HepG2 (cell line): ENCODE results near the gene IGF2. TPM values are rescaled to one million over a fixed set of nuclear protein-coding genes. Genes with fewer than 3 reads are reported as not detected.

Experiments used
- ATAC-seq: fragments of 200-7000 bp; cut with Tn5 transposase; 3 replicates; pipeline ENCODE4 v1.9.1; 2020; ENCODE audit warnings: mild to moderate bottlenecking, moderate library complexity
- BruUV-seq: library from RNA; stranded (reverse); fragments of 400-500 nt; replicated peaks from 2 replicates; lab custom pipeline; 2021; lab: Mats Ljungman, UMichigan
- CTCF ChIA-PET: fragments of 300-600 bp; formaldehyde crosslinking; extraction: SDS; loops from one replicate; lab custom pipeline; 2021; ENCODE audit warnings: low total read pairs, inconsistent platforms, low intra/inter-chr PET ratio; lab: Yijun Ruan, JAX
- POLR2A ChIA-PET: fragments of 350-600 bp; sonication (Branson Sonifier 250); formaldehyde crosslinking; loops from one replicate; lab custom pipeline; 2020; ENCODE audit warnings: antibody characterized with exemption, inconsistent platforms; lab: Yijun Ruan, JAX
- DNase-seq: peaks from one replicate; pipeline ENCODE4 v3.0.0-alpha.2; 2015; ENCODE audit warnings: low spot score
- FAIRE-seq: peaks from 3 replicates; lab custom pipeline; 2011; peaks lifted over from hg19 to GRCh38; lab: Jason Lieb, UNC
- H2AFZ ChIP-seq: one replicate; pipeline ENCODE4 v1.6.1; 2011; ENCODE audit warnings: low read length, inconsistent platforms
- H3K27ac ChIP-seq: fragments of 300-600 bp; 3 replicates; pipeline ENCODE4 v1.8.0; 2011; ENCODE audit warnings: mixed run types, mild to moderate bottlenecking, mixed read lengths, low read length, inconsistent platforms; ENCODE audit not compliant: insufficient read depth; ENCODE audit errors: extremely low read length
- H3K27me3 ChIP-seq, 2 experiments: fragments of 200-600 bp in 1 of 2; 2 replicates in 1 of 2; 3 replicates in 1 of 2; pipeline versions ENCODE4 v1.6.0 to v1.8.0; 2011; ENCODE audit warnings: low read length in 2 of 2, mild to moderate bottlenecking in 2 of 2, moderate library complexity in 2 of 2, inconsistent platforms in 1 of 2; ENCODE audit not compliant: insufficient read depth in 2 of 2, control insufficient read depth in 1 of 2
- H3K36me3 ChIP-seq, 2 experiments: fragments of 200-600 bp in 1 of 2; replicated peaks in 1 of 2; 2 replicates in 1 of 2; 3 replicates in 1 of 2; pipeline versions ENCODE4 v1.5.1 to v1.8.0; 2011; ENCODE audit warnings: low read length in 2 of 2, inconsistent platforms in 1 of 2; ENCODE audit not compliant: insufficient read depth in 2 of 2, control insufficient read depth in 1 of 2
- H3K4me1 ChIP-seq: 2 replicates; pipeline ENCODE4 v1.5.1; 2012; ENCODE audit warnings: low read length, inconsistent platforms; ENCODE audit not compliant: insufficient read depth
- H3K4me2 ChIP-seq: 2 replicates; pipeline ENCODE4 v1.6.0; 2011; ENCODE audit warnings: low read depth, low read length, inconsistent platforms
- H3K4me3 ChIP-seq, 3 experiments: fragments of 200-600 bp in 1 of 3; sonication (generic), shearing (Covaris generic) in 1 of 3; replicated peaks in 1 of 3; 2 replicates each; pipeline ENCODE4 v1.5.1; 2011 to 2016; ENCODE audit warnings: low read length in 3 of 3, inconsistent platforms in 2 of 3, low read depth in 2 of 3, mild to moderate bottlenecking in 2 of 3, control low read depth in 1 of 3, mixed read lengths in 1 of 3; ENCODE audit not compliant: insufficient read depth in 1 of 3
- H3K79me2 ChIP-seq: one replicate; pipeline ENCODE4 v1.6.1; 2011; ENCODE audit warnings: low read length, inconsistent platforms; ENCODE audit not compliant: insufficient read depth
- H3K9ac ChIP-seq: 2 replicates; pipeline ENCODE4 v1.6.0; 2011; ENCODE audit warnings: mild to moderate bottlenecking, low read depth, low read length, inconsistent platforms; ENCODE audit not compliant: insufficient read depth
- H3K9me3 ChIP-seq: 2 replicates; pipeline ENCODE4 v1.5.1; 2012; ENCODE audit warnings: mild to moderate bottlenecking, low read length
- H4K20me1 ChIP-seq: 2 replicates; pipeline ENCODE4 v1.6.0; 2011; ENCODE audit warnings: inconsistent platforms, mild to moderate bottlenecking, low read length, moderate library complexity; ENCODE audit not compliant: insufficient read depth
- KLF12 ChIP-seq: sonication (generic); formaldehyde crosslinking; IDR thresholded peaks from 2 replicates; pipeline ENCODE4 v1.4.0; 2020; ENCODE audit warnings: missing genetic modification reagents, borderline replicate concordance
- MXD4 ChIP-seq: IDR thresholded peaks from 2 replicates; pipeline ENCODE4 v1.6.1; 2016; ENCODE audit warnings: mild to moderate bottlenecking, missing biosample characterization, missing genetic modification reagents
- NR2F1 ChIP-seq, 2 experiments: fragments of 450-650 bp in 1 of 2; formaldehyde crosslinking in 1 of 2; IDR thresholded peaks; 2 replicates each; pipeline versions ENCODE4 v1.5.0 to v1.6.1; 2016 to 2020; ENCODE audit warnings: mild to moderate bottlenecking in 1 of 2, missing compliant biosample characterization in 1 of 2, missing genetic modification reagents in 1 of 2, moderate library complexity in 1 of 2
- THYN1 ChIP-seq: sonication (generic); formaldehyde crosslinking; IDR thresholded peaks from 2 replicates; pipeline ENCODE4 v1.8.1; 2023; ENCODE audit warnings: low read depth, mild to moderate bottlenecking, moderate library complexity, missing genetic modification reagents, borderline replicate concordance
- ZNF660 ChIP-seq: sonication (generic); formaldehyde crosslinking; IDR thresholded peaks from 2 replicates; pipeline ENCODE4 v1.5.1; 2020; ENCODE audit warnings: mild to moderate bottlenecking, low read depth, missing genetic modification reagents, borderline replicate concordance
- ZNF841 ChIP-seq: sonication (generic); formaldehyde crosslinking; IDR thresholded peaks from 2 replicates; pipeline ENCODE4 v1.8.1; 2023; ENCODE audit warnings: missing genetic modification reagents, borderline replicate concordance
- WGBS: methylation state at CpG from one replicate; pipeline ENCODE4 v1.1.6; 2017; ENCODE audit warnings: low lambda C conversion rate; 5-methylcytosine and 5-hydroxymethylcytosine counted together
- in situ Hi-C: cut with HindIII; loops from 2 replicates; pipeline ENCODE4 v1.10.0; 2017; ENCODE audit warnings: low pct_unique_long_range_greater_than_20kb; ENCODE audit not compliant: extremely low pct_ligation_motif_present
- intact Hi-C: fragments of 100-400 bp; cut with micrococcal nuclease; formaldehyde crosslinking; loops from one replicate; pipeline ENCODE4 v1.10.0; 2022; ENCODE audit not compliant: unreplicated experiment
- polyA plus RNA-seq, 8 experiments: library from polyadenylated mRNA; depleted of rRNA in 3 of 8; stranded (reverse) in 7 of 8; unstranded in 1 of 8; fragments of >200 nt; fragmentation: Illumina TruSeq in 4 of 8; extraction: Trizol in 4 of 8; gene quantifications; 2 replicates each; pipeline versions ENCODE4 v1.2.1 to v1.2.3, GENCODE V29; 2011 to 2016; ENCODE audit warnings: low read depth in 4 of 8, missing spikeins in 1 of 8, mixed read lengths in 1 of 8; ENCODE audit not compliant: insufficient read depth in 1 of 8
- total RNA-seq, 5 experiments: library from RNA; depleted of rRNA; stranded (reverse); fragments of >200 nt; fragmentation: Illumina TruSeq; extraction: Trizol; gene quantifications; 2 replicates each; pipeline ENCODE4 v1.2.3, GENCODE V29; 2016; ENCODE audit warnings: low read depth in 1 of 5
- TF ChIP-seq, protein P1 (sequence below): IDR thresholded peaks from 2 replicates; pipeline ENCODE4 v1.6.1; 2018; ENCODE audit warnings: missing genetic modification reagents
- TF ChIP-seq, protein P2 (sequence below): sonication (generic); formaldehyde crosslinking; IDR thresholded peaks from 2 replicates; pipeline ENCODE4; 2020; ENCODE audit warnings: missing genetic modification reagents, mild to moderate bottlenecking, borderline replicate concordance
- TF ChIP-seq, protein P3 (sequence below): sonication (generic); formaldehyde crosslinking; IDR thresholded peaks from 2 replicates; pipeline ENCODE4 v1.5.1; 2020; ENCODE audit warnings: missing genetic modification reagents, mild to moderate bottlenecking, borderline replicate concordance
- TF ChIP-seq, protein P4 (sequence below): IDR thresholded peaks from 2 replicates; pipeline ENCODE4 v1.6.1; 2016; ENCODE audit warnings: low read depth, borderline replicate concordance

The IGF2 gene
- total and polyA plus RNA-seq, 2 of the 13 experiments (the other 11 are each of a cell fraction or from before 2014, with no cell fraction given) = 79.1 to 254 TPM

DNA sequence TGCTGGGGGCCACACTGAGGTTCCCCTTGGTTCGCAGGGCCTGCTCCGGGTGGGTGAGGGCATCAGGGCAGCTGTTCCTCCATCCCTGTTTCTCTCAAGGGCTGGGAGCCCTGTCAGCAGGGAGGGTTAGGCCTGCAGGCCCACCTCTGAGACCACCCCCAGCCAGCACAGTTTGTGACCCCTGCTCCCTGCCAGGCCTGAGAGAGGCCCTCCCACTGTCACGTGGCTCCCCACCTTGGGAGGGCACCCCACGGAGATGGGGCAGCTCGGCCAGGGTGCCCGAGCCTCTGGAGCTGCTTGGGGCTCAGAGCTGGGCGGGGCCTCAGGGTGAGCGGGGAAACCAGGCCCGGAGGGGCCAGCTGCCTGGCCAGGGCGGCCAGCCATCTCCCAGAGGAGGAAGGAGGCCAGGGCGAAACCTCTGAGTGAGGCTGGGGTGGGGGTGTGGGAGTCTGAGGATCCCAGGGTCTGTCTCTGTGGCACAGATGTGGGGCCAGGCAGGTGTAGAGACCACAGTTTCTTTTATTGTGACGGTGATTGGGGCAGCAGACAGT, 24.3 kb upstream of the IGF2 start:
- intact Hi-C loops (no loop called here), in situ Hi-C loops (no loop called here)
- no peak overlapping the region for H3K27ac ChIP-seq
- FAIRE-seq (no peak), DNase-seq (no peak), ATAC-seq (no peak)
- H4K20me1 ChIP-seq = no peaks in the 10 kb centered on the region
- ChIA-PET POLR2A (no interaction called here), CTCF (no interaction called here)
- H3K27me3 ChIP-seq = peaks cover 26 to 85% of the 10 kb centered on the region in 2 experiments
- H3K36me3 ChIP-seq = no peaks in the 10 kb centered on the region
- no peaks in the 10 kb centered on the region for H3K9me3 ChIP-seq
- no peaks in the 10 kb centered on the region for H3K4me1 ChIP-seq
- H3K9ac ChIP-seq = no peak overlapping the region
- TF ChIP-seq ZNF660 (CRISPR knock-in tag) (no peak), KLF12 (CRISPR knock-in tag) (no peak), THYN1 (CRISPR knock-in tag) (no peak), MXD4 (CRISPR knock-in tag) (no peak), NR2F1 (CRISPR knock-in tag; IDR thresholded peaks at IDR 0.05) (no peak), ZNF841 (CRISPR knock-in tag) (no peak)
- TF ChIP-seq, protein P1, sequence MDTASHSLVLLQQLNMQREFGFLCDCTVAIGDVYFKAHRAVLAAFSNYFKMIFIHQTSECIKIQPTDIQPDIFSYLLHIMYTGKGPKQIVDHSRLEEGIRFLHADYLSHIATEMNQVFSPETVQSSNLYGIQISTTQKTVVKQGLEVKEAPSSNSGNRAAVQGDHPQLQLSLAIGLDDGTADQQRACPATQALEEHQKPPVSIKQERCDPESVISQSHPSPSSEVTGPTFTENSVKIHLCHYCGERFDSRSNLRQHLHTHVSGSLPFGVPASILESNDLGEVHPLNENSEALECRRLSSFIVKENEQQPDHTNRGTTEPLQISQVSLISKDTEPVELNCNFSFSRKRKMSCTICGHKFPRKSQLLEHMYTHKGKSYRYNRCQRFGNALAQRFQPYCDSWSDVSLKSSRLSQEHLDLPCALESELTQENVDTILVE (CRISPR knock-in tag) = no peak
- TF ChIP-seq, protein P2, sequence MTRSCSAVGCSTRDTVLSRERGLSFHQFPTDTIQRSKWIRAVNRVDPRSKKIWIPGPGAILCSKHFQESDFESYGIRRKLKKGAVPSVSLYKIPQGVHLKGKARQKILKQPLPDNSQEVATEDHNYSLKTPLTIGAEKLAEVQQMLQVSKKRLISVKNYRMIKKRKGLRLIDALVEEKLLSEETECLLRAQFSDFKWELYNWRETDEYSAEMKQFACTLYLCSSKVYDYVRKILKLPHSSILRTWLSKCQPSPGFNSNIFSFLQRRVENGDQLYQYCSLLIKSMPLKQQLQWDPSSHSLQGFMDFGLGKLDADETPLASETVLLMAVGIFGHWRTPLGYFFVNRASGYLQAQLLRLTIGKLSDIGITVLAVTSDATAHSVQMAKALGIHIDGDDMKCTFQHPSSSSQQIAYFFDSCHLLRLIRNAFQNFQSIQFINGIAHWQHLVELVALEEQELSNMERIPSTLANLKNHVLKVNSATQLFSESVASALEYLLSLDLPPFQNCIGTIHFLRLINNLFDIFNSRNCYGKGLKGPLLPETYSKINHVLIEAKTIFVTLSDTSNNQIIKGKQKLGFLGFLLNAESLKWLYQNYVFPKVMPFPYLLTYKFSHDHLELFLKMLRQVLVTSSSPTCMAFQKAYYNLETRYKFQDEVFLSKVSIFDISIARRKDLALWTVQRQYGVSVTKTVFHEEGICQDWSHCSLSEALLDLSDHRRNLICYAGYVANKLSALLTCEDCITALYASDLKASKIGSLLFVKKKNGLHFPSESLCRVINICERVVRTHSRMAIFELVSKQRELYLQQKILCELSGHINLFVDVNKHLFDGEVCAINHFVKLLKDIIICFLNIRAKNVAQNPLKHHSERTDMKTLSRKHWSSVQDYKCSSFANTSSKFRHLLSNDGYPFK (CRISPR knock-in tag) = no peak
- TF ChIP-seq, protein P3, sequence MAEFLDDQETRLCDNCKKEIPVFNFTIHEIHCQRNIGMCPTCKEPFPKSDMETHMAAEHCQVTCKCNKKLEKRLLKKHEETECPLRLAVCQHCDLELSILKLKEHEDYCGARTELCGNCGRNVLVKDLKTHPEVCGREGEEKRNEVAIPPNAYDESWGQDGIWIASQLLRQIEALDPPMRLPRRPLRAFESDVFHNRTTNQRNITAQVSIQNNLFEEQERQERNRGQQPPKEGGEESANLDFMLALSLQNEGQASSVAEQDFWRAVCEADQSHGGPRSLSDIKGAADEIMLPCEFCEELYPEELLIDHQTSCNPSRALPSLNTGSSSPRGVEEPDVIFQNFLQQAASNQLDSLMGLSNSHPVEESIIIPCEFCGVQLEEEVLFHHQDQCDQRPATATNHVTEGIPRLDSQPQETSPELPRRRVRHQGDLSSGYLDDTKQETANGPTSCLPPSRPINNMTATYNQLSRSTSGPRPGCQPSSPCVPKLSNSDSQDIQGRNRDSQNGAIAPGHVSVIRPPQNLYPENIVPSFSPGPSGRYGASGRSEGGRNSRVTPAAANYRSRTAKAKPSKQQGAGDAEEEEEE = no peak
- TF ChIP-seq, protein P4, sequence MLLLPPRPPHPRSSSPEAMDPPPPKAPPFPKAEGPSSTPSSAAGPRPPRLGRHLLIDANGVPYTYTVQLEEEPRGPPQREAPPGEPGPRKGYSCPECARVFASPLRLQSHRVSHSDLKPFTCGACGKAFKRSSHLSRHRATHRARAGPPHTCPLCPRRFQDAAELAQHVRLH (CRISPR knock-in tag) = no peak
- no peak overlapping the region for H3K4me3 ChIP-seq
- no CpG with 5 or more reads among the region's 12 CpGs for WGBS
- H3K79me2 ChIP-seq = no peaks in the 10 kb centered on the region
- BruUV-seq = no TSS peak
- no peak overlapping the region for H3K4me2 ChIP-seq
- H2AFZ ChIP-seq = no peak overlapping the region
